ENCODE measurements around the gene PDCD2L.

DNA sequence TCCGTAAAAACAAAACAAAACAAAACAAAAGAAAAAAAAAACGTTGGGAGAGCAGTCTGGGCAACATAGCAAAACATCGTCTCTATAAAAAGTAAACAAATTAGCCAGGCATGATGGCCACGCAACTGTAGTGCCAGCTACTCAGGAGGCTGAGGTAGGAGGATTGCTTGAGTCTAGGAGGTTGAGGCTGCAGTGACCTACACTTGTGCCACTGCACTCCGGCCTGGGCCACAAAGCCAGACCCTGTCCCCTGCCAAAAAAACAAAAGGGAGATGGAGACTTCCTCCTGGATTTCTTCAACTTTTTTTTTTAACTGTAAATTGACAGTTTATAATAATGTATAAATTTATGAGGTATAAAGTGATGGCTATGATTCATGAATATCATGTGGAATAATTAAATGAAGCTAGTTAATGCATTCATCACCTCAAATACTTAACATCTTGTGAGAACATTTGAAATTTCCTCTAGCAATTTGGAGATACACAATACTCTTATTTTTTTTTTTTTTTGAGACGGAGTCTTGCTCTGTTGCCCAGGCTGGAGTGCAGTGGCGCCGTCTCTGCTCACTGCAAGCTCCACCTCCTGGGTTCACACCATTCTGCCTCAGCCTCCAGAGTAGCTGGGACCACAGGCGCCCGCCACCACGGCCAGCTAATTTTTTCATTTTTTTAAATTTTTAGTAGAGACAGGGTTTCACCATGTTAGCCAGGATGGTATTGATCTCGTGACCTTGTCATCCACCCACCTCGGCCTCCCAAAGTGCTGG, 1.9 kb downstream of the PDCD2L start:
- TF ChIP-seq CTCF (conservative IDR thresholded peaks at IDR 0.05; ENCODE audit: low read depth, low read length), result no peak
- TF ChIP-seq EZH2 (IDR thresholded peaks at IDR 0.05; ENCODE audit: borderline replicate concordance, low read depth, low read length, poor library complexity, severe bottlenecking), result no peak
